Measurements from ENCODE around the gene LZTR1. TPM values are rescaled to one million over a fixed set of nuclear protein-coding genes. Genes with fewer than 3 reads are reported as not detected.

Gene LZTR1
- total RNA-seq, 1 donor from 2014 or later = 70.8 TPM

Small RNAs within 50 kb of the gene (microRNA-seq; reads per million reads assigned to microRNA genes)
- gene MIR649 (ENCODE audit: borderline number of aligned reads) = not detected

Other genes with a start within 250 kb of the LZTR1 start
- gene SERPIND1, start 208.2 kb upstream of the LZTR1 start, total RNA-seq = 0.35 TPM
- gene PI4KA, start 123.5 kb upstream of the LZTR1 start, total RNA-seq = 79.1 TPM
- gene SNAP29, start 123.3 kb upstream of the LZTR1 start, total RNA-seq = 30.8 TPM
- 46.1 TPM for gene CRKL, start 64.9 kb upstream of the LZTR1 start, total RNA-seq
- gene AIFM3, start 15.0 kb upstream of the LZTR1 start, total RNA-seq = 2.1 TPM
- gene THAP7, start 19.8 kb downstream of the LZTR1 start, total RNA-seq = 15.5 TPM
- 1.2 TPM for gene P2RX6, start 32.9 kb downstream of the LZTR1 start, total RNA-seq
- 7.6 TPM for gene SLC7A4, start 50.3 kb downstream of the LZTR1 start, total RNA-seq
- not detected for gene LRRC74B, start 63.6 kb downstream of the LZTR1 start, total RNA-seq

Measured in mesenteric fat pad (tissue), 1 donor.